Esophagus squamous epithelium (tissue), 5 donors: Measurements from ENCODE around the gene CDK6. TPM values are rescaled to one million over a fixed set of nuclear protein-coding genes. Genes with fewer than 3 reads are reported as not detected.
A peak's percentile ranks its signal among the peaks of the same experiment; 100 is the strongest.

ENCODE experiments used
- DNase-seq: peaks from one replicate; lab custom pipeline; 2025; lab: John Stamatoyannopoulos, UW
- H3K27ac ChIP-seq, 4 donors: fragments of 200-600 bp; sonication (generic); one replicate each; pipeline ENCODE4 v1.5.1; 2016 to 2019; ENCODE audit warnings: mild to moderate bottlenecking in 1 of 4
- H3K27me3 ChIP-seq, 4 donors: fragments of 200-600 bp; sonication (generic); 1 replicate in 3 of 4; 2 replicates in 1 of 4; pipeline versions ENCODE4 v1.5.1 to v1.6.0; 2017 to 2021; ENCODE audit warnings: antibody characterized with exemption in 1 of 4
- H3K36me3 ChIP-seq, 3 donors: fragments of 200-600 bp; sonication (generic); one replicate each; pipeline ENCODE4 v1.5.1; 2016 to 2019
- H3K4me1 ChIP-seq, 3 donors: fragments of 200-600 bp; sonication (generic); one replicate each; pipeline ENCODE4 v1.5.1; 2017 to 2019
- H3K4me3 ChIP-seq, 4 donors: fragments of 200-600 bp; sonication (generic); 1 replicate in 3 of 4; 2 replicates in 1 of 4; pipeline ENCODE4 v1.5.1; 2016 to 2019; ENCODE audit warnings: mild to moderate bottlenecking in 2 of 4, moderate library complexity in 1 of 4
- H3K9me3 ChIP-seq, 3 donors: fragments of 200-600 bp; sonication (generic); one replicate each; pipeline ENCODE4 v1.5.1; 2016 to 2019
- POLR2A ChIP-seq, 4 donors: fragments of 450-650 bp; IDR thresholded peaks; one replicate each; pipeline ENCODE4 v1.6.1; 2017; ENCODE audit warnings: antibody characterized with exemption in 4 of 4, mild to moderate bottlenecking in 4 of 4, moderate library complexity in 3 of 4
- WGBS, 2 donors: methylation state at CpG; one replicate each; pipeline ENCODE4 v1.1.5; 2018; 5-methylcytosine and 5-hydroxymethylcytosine counted together
- intact Hi-C: fragments of 100-400 bp; cut with DNase I; formaldehyde crosslinking; loops from one replicate; pipeline ENCODE4 v1.15.0; 2022
- total RNA-seq, 4 donors: library from RNA; depleted of rRNA; stranded (reverse); fragments of >200 nt; gene quantifications; one replicate each; pipeline ENCODE4 v1.1.0, GENCODE V29; 2016
- TF ChIP-seq, protein P1 (sequence below), 6 experiments: fragments of 450-650 bp in 4 of 6; fragments of 200-600 bp in 2 of 6; sonication (generic) in 2 of 6; IDR thresholded peaks; one replicate each; pipeline ENCODE4 v1.5.1; 2016 to 2019; ENCODE audit warnings: antibody characterized with exemption in 6 of 6, mild to moderate bottlenecking in 4 of 6, moderate library complexity in 4 of 6
- donor health status: DM: yes; HTN: yes; CAD: no.

Gene CDK6
- total RNA-seq, 4 donors from 2014 or later, result 15.6 to 59.2 (median 32.4) TPM

DNA sequence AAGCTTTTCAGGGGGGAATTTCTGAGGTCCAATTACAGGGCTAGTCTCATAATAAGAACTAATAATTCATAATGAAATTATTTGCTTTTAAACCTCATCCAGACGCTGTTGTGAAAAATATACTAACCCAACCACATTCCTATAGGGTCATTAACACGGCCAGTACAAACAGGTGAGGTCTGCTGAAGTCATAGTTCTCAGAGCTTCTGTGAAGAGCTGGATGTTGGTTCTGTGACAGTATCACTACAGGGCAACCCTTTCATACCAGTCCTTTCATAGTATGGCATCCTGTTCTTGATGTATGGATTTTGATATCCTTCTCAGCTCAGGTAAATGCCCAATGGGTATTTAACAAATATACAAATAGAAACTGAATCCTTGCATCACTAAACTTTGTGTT, 183.8 kb downstream of the CDK6 start:
- intact Hi-C loops, result no loop called here
- Histone ChIP-seq H3K36me3 (no peaks in the 10 kb centered on the region), H3K4me1 (peaks cover 0 to 2% (median 0%) of the 10 kb centered on the region in 3 donors), H3K27ac (no peak overlapping the region), H3K27me3 (no peaks in the 10 kb centered on the region), H3K9me3 (no peaks in the 10 kb centered on the region), H3K4me3 (no peak overlapping the region)
- TF ChIP-seq, protein P1, sequence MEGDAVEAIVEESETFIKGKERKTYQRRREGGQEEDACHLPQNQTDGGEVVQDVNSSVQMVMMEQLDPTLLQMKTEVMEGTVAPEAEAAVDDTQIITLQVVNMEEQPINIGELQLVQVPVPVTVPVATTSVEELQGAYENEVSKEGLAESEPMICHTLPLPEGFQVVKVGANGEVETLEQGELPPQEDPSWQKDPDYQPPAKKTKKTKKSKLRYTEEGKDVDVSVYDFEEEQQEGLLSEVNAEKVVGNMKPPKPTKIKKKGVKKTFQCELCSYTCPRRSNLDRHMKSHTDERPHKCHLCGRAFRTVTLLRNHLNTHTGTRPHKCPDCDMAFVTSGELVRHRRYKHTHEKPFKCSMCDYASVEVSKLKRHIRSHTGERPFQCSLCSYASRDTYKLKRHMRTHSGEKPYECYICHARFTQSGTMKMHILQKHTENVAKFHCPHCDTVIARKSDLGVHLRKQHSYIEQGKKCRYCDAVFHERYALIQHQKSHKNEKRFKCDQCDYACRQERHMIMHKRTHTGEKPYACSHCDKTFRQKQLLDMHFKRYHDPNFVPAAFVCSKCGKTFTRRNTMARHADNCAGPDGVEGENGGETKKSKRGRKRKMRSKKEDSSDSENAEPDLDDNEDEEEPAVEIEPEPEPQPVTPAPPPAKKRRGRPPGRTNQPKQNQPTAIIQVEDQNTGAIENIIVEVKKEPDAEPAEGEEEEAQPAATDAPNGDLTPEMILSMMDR (IDR thresholded peaks at IDR 0.05), result no peak
- TF ChIP-seq POLR2A (IDR thresholded peaks at IDR 0.05), result no peak
- WGBS, 2 donors, result 32% methylated on average over 2 of the region's 2 CpGs
- DNase-seq, result no peak

GRCh38 chr7:92650391-92650790, 186.0 kb downstream of the CDK6 start:
- no peaks in the 10 kb centered on the region for H3K27me3 ChIP-seq
- no peak for TF ChIP-seq POLR2A (IDR thresholded peaks at IDR 0.05)
- TF ChIP-seq, protein P1 (IDR thresholded peaks at IDR 0.05), result no peak
- no peak overlapping the region for H3K27ac ChIP-seq
- 82 to 92% methylated on average over 3 of the region's 3 CpGs for WGBS, 2 donors
- DNase-seq, result no peak
- H3K36me3 ChIP-seq, result no peaks in the 10 kb centered on the region
- H3K4me3 ChIP-seq, result no peak overlapping the region
- H3K9me3 ChIP-seq, result no peaks in the 10 kb centered on the region
- intact Hi-C loops, result no loop called here
- peaks cover 0 to 24% (median 13%) of the 10 kb centered on the region in 3 donors for H3K4me1 ChIP-seq

- no peaks in the 10 kb centered on the region for H3K36me3 ChIP-seq
Observed at GRCh38 chr7:92648067-92648466, 188.3 kb downstream of the CDK6 start.

DNA sequence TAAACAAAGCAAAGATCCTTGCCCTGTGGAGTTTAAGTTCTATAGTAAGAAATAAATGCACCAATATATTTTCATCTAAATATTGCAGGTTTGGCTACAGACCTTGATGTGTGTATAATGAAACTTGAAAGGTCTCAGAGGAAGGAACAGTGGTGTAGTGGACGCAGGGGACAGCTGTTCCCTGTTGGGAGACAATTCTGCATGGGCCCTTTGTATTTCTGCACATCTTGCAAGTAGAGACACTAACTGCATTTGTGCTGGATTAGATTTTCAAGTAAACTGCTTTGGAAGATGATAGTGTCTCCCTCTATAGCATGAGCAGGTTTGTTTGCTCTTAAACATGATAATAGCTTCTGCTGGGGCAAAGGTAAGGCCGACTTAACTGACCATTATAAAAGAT, 188.7 kb downstream of the CDK6 start:
- Histone ChIP-seq H3K9me3 (no peaks in the 10 kb centered on the region), H3K27me3 (no peaks in the 10 kb centered on the region)

More at GRCh38 chr7:92648067-92648466, 188.3 kb downstream of the CDK6 start:
- Histone ChIP-seq H3K4me3 (no peak overlapping the region), H3K4me1 (peaks cover 0 to 41% (median 25%) of the 10 kb centered on the region in 3 donors), H3K27ac (no peak overlapping the region), H3K9me3 (no peaks in the 10 kb centered on the region), H3K27me3 (no peaks in the 10 kb centered on the region)
- DNase-seq, result no peak
- 66 to 76% methylated on average over 4 of the region's 4 CpGs for WGBS, 2 donors
- intact Hi-C loops, result no loop called here
- TF ChIP-seq, protein P1 (IDR thresholded peaks at IDR 0.05), result no peak
- no peak for TF ChIP-seq POLR2A (IDR thresholded peaks at IDR 0.05)

DNA sequence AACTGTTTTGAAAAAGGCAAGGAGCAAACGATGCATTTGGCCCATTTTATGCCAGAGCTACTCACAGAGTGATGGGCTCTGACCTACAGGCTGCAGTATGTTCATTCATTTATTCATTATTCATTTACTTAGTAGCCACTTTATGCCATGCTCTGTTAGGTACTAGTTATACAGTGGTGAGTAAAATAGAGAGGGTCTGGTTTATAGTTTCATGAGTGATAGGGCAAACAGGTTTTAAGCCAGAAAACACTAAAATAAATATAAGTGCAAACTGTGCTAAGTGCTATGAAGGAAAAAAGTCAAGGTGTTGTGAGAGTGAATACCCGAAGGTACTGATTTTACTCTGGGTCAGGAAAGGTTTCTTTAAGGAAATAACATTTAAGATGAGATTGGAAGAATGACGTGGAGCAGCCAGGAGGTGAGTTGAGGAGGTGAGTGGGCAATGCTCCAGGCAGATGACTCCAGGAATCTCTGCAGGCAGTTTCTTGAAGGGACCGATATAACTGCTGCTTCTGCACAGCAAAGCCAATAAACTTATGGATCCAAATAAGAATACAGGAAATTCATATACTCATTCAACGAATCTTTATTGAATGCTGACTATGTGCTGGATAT, 189.3 kb downstream of the CDK6 start:
- intact Hi-C loops, result no loop called here
- TF ChIP-seq POLR2A (IDR thresholded peaks at IDR 0.05), result no peak
- TF ChIP-seq, protein P1 (IDR thresholded peaks at IDR 0.05), result no peak
- no peak overlapping the region for H3K4me3 ChIP-seq
- no peaks in the 10 kb centered on the region for H3K36me3 ChIP-seq
- H3K27ac ChIP-seq, result peak overlapping the region in 1 of 4 donors; percentile 75
- no peaks in the 10 kb centered on the region for H3K27me3 ChIP-seq
- WGBS, 2 donors, result 70 to 77% methylated on average over 5 of the region's 5 CpGs
- DNase-seq, result no peak
- H3K4me1 ChIP-seq, result peaks cover 0 to 45% (median 25%) of the 10 kb centered on the region in 3 donors
- H3K9me3 ChIP-seq, result no peaks in the 10 kb centered on the region

More for the DNA sequence above, 188.7 kb downstream of the CDK6 start:
- Histone ChIP-seq H3K36me3 (no peaks in the 10 kb centered on the region), H3K4me1 (peaks cover 0 to 41% (median 25%) of the 10 kb centered on the region in 3 donors), H3K27ac (no peak overlapping the region), H3K4me3 (no peak overlapping the region)
- intact Hi-C loops, result no loop called here
- TF ChIP-seq POLR2A (IDR thresholded peaks at IDR 0.05), result no peak
- TF ChIP-seq, protein P1 (IDR thresholded peaks at IDR 0.05), result no peak
- DNase-seq, result no peak
- 86 to 100% methylated on average over 1 to 2 of the region's 2 CpGs for WGBS, 2 donors
